ENCODE measurements around the gene FYB2. TPM values are rescaled to one million over a fixed set of nuclear protein-coding genes. Genes with fewer than 3 reads are reported as not detected.

The FYB2 gene
- total and polyA plus RNA-seq, 10 donors = not detected

DNA sequence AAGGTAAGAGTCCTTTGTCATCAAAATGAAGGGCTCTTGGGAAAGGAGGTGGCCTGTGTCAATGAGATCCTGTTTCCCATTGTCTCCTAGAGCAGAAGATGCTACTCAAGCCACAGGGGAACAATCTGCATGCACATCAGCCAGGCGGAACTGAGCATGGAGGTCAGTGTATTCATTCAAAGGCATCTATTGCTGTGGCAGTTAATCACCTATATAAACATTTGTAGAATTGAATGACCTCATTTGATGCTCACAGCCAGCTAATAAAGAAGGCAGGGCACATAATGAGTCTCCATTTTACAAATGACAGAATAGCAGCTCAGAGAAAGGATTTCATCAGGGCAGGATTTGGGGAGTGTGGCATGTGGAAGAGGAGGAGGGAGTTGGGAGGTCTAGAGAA, 5.7 kb upstream of the FYB2 start:
- Histone ChIP-seq H3K4me3 (no peak overlapping the region), H3K27me3 (replicated peaks in 1 of 7) (peaks cover 0 to 41% (median 0%) of the 10 kb centered on the region in 7 donors), H3K4me1 (peaks cover 0 to 8% (median 3%) of the 10 kb centered on the region in 6 donors), H3K27ac (no peak overlapping the region), H3K9me3 (no peaks in the 10 kb centered on the region), H3K36me3 (no peaks in the 10 kb centered on the region)
- 71 to 93% (median 87%) methylated on average over 1 of the region's 1 CpG for WGBS, 5 donors
- no peak for TF ChIP-seq POLR2A (IDR thresholded peaks at IDR 0.05)
- no peak for TF ChIP-seq CTCF (IDR thresholded peaks at IDR 0.05 in 8 of 11, conservative IDR thresholded peaks at IDR 0.05 in 3 of 11)
- TF ChIP-seq POLR2AphosphoS5 (IDR thresholded peaks at IDR 0.05) = no peak
- intact Hi-C loops (cut with DNase I; ENCODE audit: low total_unique reads) = no loop called here
- no peak for DNase-seq

GRCh38 chr1:56824271-56824670, 5.1 kb upstream of the FYB2 start:
- WGBS, 5 donors = 71 to 100% (median 94%) methylated on average over 2 of the region's 2 CpGs
- Histone ChIP-seq H3K4me3 (no peak overlapping the region), H3K9me3 (no peaks in the 10 kb centered on the region), H3K4me1 (peaks cover 0 to 8% (median 3%) of the 10 kb centered on the region in 6 donors), H3K36me3 (no peaks in the 10 kb centered on the region), H3K27me3 (replicated peaks in 1 of 7) (peaks cover 0 to 44% (median 3%) of the 10 kb centered on the region in 7 donors), H3K27ac (no peak overlapping the region)
- TF ChIP-seq POLR2AphosphoS5 (IDR thresholded peaks at IDR 0.05) (no peak), POLR2A (IDR thresholded peaks at IDR 0.05) (no peak), CTCF (IDR thresholded peaks at IDR 0.05 in 8 of 11, conservative IDR thresholded peaks at IDR 0.05 in 3 of 11) (no peak)
- DNase-seq = no peak
- intact Hi-C loops (cut with DNase I; ENCODE audit: low total_unique reads) = no loop called here

GRCh38 chr1:56821462-56821797, 2.2 kb upstream of the FYB2 start:
- intact Hi-C loops (cut with DNase I; ENCODE audit: low total_unique reads) = no loop called here
- no peak overlapping the region for H3K27ac ChIP-seq
- H3K27me3 ChIP-seq (replicated peaks in 1 of 7) = peaks cover 0 to 40% (median 3%) of the 10 kb centered on the region in 7 donors
- H3K9me3 ChIP-seq = no peaks in the 10 kb centered on the region
- WGBS, 5 donors = 0 to 3% (median 0%) methylated on average over 1 of the region's 1 CpG
- DNase-seq = no peak
- H3K4me3 ChIP-seq = no peak overlapping the region
- H3K4me1 ChIP-seq = peaks cover 0 to 8% (median 3%) of the 10 kb centered on the region in 6 donors
- no peaks in the 10 kb centered on the region for H3K36me3 ChIP-seq
- TF ChIP-seq POLR2AphosphoS5 (IDR thresholded peaks at IDR 0.05) (no peak), CTCF (IDR thresholded peaks at IDR 0.05 in 8 of 11, conservative IDR thresholded peaks at IDR 0.05 in 3 of 11) (no peak), POLR2A (IDR thresholded peaks at IDR 0.05) (no peak)

- Histone ChIP-seq H3K4me1 (peaks cover 0 to 8% (median 3%) of the 10 kb centered on the region in 6 donors), H3K27me3 (replicated peaks in 1 of 7) (peaks cover 0 to 40% (median 3%) of the 10 kb centered on the region in 7 donors), H3K4me3 (no peak overlapping the region), H3K27ac (no peak overlapping the region), H3K9me3 (no peaks in the 10 kb centered on the region), H3K36me3 (no peaks in the 10 kb centered on the region)
- WGBS, 5 donors = 19 to 25% (median 22%) methylated on average over 7 of the region's 7 CpGs
- TF ChIP-seq POLR2A (IDR thresholded peaks at IDR 0.05) (no peak), CTCF (IDR thresholded peaks at IDR 0.05 in 8 of 11, conservative IDR thresholded peaks at IDR 0.05 in 3 of 11) (peak; percentile 44 to 92 (median 85)), POLR2AphosphoS5 (IDR thresholded peaks at IDR 0.05) (no peak)
- intact Hi-C loops (cut with DNase I; ENCODE audit: low total_unique reads) = no loop called here
- DNase-seq = peak; percentile 90
Observed at GRCh38 chr1:56820755-56821461, 1.7 kb upstream of the FYB2 start.

All from spleen (tissue), 11 donors.